GM21528 (cell line): Measurements from ENCODE around the gene ABL1.

Experiments used
- ATAC-seq: cut with Tn5 transposase; IDR thresholded peaks from one replicate; pipeline ENCODE4 v1.9.1; 2021; ENCODE audit warnings: mild to moderate bottlenecking, moderate library complexity; ENCODE audit not compliant: unreplicated experiment, low FRiP score

The ABL1 gene

GRCh38 chr9:130887494-130888144, 52.6 kb downstream of the ABL1 start:
- ATAC-seq: no peak

DNA sequence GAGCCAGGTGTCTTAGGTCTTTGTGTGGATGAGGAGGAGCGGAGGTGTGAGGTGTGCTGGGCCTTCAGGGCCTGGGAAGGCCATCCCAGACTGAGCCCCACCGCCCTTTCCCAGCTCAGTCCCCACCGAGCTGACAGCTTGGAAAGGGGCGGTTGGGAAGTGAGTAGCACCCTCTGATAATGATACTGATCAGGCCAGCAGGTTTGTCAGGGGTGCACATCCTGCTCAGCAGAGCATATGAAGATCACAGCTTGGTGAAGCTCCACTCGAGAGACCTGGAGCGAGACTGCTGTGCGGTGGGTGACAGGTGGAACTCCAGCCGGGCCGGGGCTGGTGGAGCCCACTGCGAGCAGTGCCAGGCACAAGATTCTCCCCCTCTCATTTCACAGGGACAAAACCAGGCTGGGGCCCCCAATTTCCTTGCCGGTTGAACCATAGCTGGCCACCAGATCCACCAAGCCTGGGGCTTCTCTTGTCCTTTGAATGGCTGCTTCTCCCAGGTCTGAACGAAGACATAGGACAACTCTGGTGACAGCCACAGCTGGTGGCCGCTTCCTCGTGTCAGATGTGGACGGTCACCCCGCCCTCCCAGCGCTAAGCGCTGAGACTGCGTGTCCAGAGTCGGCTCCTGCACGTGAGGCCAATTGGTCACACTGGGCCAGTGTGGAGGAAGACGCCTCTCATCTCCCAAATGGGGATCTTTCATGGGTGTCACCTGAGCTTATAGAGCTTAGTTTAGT, 53.3 kb downstream of the ABL1 start:
- no peak for ATAC-seq

DNA sequence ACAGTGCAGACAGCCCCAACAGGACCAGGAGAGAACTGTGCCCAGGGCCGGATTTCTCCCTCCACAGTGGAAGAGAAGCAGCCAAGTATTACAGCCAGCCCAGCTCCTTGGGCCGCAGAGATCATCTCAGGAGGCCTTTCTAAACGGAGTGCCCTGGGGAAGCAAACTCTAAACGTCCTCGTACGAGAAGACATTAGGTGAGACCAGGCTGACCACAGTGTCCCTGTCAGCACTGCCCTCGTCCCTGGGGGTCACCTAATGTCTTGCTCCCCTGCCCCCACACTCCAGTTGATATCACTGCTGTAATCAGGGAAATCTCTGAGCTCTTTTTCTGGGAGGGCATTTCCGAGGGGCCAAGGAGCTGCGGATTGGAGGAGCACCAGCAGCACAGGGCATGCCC, 55.1 kb downstream of the ABL1 start:
- no peak for ATAC-seq

DNA sequence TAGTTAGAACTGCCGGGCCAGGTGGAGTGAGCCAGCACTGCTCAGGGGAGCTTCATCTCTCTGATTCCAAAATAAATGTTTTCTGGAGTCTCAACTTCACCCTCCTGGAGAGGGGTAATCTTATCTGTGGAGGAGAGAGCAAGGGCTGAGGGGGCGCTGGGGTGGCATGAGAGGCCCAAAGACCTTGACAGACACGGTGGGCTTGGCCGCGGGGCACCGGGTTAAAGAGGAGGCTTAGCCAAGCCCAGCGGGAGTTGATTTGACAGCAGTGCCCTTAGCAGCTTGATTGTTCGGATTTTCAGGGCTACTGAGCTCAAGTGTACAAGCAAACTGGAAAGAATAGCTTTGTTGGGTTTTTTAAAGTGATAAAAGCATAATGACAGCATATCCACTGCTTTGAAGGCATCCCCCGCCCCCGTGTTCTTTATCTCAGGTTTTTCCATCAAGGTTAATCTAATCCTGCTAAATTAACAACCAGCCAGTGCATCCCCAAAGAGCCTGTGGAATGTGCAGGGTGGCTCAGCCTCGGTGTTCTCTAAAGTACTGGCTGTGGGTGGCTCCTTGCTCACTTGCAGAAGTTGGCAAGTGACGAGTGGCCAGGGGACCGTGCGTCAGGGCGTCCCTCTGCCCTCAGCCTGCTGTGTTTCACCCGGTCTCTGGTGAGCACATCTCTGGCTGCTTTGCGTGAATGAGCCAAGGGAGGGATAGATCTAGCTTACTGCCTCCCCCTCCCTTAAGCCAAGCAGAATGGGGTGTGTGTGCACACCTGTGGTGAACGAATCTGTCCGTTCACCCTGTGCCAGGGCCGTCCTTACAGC, 56.0 kb downstream of the ABL1 start:
- ATAC-seq: no peak

GRCh38 chr9:130891688-130892476, 56.8 kb downstream of the ABL1 start:
- ATAC-seq: no peak

DNA sequence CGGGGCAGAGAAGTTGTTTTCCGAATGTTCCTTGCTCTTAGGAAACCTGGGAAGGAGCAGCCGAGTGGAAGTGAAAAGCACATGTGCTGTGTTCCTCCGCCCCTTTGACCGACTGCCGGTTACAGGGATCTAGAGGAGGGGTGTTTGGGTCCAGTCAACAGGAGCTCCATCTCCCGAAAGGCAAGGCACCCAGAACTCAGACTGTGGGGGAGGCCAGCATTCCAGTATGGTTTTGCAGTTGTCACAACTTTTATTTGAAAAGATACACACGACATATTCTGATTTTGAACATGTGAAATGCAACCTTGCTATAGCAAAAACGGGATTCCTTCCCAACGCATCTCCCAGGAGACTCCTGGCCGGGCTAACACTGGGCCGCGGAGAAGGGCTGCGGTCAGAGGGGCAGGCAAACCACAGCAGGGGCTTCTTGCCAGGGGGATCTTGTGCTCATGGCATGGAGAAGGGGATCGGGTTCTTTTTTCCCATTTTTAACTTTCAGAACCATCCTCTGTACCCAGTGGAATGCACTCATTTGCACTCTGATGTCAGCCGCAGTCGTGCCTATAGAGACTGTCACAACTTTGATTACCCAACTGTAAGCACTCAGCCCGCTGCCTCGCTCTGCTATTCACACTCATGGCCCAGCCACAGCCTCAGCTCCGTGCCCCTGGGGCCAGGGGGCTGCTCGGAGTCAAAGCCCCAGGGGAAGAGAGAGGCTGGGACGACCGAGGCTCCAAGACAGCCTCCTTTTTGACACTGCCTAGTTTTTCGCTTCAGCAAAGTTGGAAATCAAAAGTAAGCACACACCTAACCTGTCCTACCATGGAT, 57.6 kb downstream of the ABL1 start:
- ATAC-seq: no peak

- ATAC-seq: no peak
Observed at GRCh38 chr9:130893341-130894101, 58.5 kb downstream of the ABL1 start.

- ATAC-seq: no peak
Observed at GRCh38 chr9:130894546-130894945, 59.5 kb downstream of the ABL1 start.

- no peak for ATAC-seq
Observed at GRCh38 chr9:130895038-130895437, 60.0 kb downstream of the ABL1 start.

- no peak for ATAC-seq
Observed at GRCh38 chr9:130895481-130896232, 60.6 kb downstream of the ABL1 start.

DNA sequence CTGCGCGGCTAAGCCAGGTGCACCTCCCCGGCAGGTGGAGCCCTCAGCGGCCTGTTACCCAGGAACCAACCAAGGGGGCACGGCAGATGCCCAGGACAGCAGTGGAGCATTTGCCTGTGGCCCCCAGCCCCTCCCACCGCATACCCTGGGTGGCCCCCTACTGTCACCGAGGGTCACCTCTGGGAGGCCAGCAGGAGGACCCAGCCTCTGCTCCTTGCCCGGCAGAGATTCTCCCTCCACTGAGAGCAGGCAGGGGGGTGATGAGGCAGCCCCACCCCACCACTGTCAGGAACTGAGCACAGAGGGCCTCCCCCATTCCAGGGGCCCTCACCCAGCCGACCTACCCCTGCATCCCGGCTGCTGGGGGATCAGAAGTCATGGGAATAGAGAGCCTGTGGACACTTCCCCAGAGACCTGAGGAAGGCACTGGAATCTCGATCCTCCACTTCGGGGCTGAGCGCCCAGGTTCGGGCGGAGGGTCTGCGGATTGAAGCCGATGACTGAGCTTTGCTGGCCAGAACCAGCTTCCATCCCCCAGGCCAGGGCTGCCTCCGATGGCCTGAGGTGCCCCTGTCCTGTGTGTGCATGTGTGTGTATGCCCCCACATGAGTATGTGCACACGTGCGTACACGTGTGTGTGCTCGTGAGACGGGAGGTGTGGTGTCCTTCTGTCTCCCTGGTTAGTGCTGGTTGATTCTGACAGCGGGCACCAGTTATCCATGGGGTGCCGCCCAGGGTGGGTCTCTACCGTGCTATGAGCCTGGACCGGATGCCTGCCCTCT, 61.4 kb downstream of the ABL1 start, which contains the start of gene QRFP:
TSS of gene QRFP (minus strand) at position 580 of the 782 bp plus-strand sequence. CDS start 2,974 bp downstream, outside the sequence.
- no peak for ATAC-seq

DNA sequence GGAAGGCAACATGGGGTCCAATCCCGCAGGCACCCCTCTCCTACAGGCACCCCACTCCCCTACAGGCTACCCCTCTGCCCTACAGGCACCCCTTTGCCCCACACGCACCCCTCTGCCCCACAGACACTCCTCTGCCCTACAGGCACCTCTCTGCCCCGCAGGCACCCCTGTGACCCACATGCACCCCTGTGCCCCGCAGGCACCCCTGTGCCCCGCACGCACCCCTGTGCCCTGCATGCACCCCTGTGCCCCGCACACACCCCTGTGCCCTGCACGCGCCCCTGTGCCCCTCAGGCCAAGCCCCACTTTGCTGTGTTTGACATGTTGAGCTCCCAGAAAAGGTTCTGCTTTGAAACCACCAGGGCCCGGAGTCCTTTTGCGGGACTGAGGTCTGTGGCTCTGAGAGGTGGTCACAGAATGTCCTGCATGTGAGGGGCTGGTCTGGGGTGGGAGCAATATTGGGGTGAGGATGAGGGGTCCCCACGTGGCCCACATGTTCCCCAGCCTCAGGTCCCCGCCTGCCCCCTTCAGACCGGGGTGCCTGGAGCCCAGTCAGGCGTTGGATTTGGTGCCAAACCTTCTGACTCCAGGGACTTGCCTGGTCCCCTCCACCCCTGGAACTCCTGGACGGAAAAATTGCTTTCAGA, 62.2 kb downstream of the ABL1 start:
- ATAC-seq: no peak

- no peak for ATAC-seq
Observed at GRCh38 chr9:130897848-130898551, 62.9 kb downstream of the ABL1 start.

GRCh38 chr9:130898552-130898852, 63.4 kb downstream of the ABL1 start:
- ATAC-seq: no peak

DNA sequence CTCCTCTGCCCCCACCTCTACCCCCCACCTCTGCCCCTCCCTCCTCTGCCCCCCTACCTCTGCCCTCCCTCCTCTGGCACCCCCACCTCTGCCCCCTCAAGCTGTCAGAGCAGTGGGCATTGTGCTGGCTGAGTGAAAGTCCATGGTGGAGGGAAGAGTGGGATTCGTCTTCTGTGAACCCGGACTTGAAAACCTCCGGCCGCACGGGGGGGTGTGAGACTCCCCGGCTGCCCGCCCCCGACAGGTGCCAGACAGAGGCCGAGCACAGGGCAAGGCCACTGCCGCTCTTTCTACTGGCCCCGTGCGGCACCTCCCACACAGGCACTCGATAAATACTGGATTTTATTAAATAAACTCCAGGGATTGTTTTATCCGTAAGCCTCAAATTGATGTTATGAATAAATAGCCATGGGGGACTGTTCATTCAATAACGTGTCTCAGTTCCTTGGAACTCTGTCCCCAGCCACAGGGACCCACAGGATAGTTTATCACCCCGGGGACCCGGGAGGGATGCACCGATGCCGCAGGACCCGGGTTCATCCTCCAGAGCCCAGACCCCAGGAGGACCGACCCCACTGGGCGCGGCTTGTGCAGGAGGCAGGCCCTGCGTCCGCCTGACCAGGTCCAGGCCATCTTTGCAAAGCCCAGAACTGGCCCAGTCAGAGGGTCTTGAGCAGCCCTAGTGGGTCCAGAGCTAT, 64.1 kb downstream of the ABL1 start:
- no peak for ATAC-seq
